Stimulated activated CD8-positive, alpha-beta memory T cell treated with anti-CD3 and anti-CD28 coated beads, Interleukin-7, amount 100 ng/mL, for 4 hours (primary cell): Measurements from ENCODE around the gene FILIP1.

Experiments
- DNase-seq, 2 donors: peaks; one replicate each; pipeline ENCODE4 v3.0.0-alpha.2; 2020; ENCODE audit warnings: low read depth in 2 of 2

The FILIP1 gene

DNA sequence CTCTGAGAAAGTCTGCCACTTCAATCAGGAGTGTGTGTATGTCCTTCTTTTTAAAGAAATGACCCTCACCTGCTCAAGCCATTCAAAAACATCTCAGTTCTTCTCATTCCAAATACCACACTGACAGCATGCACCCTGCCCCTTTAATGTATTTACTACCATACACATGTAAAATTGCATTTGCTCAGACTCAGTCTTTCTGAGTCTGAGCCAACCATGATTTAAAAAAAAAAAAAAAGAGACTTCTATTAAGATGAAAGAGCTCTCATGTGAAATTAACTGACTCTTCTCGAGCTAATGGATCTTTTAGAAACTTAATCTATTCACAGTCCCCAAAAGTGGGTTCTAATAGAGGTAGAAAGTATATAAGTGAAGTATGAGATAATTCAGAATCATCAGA, 1.4 kb upstream of the FILIP1 start:
- no peak for DNase-seq

DNA sequence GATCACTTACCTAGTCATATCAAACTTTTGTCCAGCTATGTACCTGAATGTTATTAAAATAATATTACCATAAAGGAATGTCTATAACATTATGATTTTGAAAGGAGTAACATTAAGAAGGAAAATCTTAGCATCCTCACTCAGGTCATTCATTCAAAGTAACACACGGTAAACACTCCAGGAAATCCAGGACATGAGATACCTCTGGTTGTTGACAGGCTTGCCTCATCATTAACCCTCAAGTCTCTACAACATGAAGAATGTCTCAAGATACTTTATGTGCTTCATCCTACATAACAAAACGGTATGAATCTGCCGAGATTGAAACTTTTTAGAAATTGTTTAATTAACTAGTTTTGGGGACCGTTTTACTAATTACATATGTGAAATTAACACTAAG, 690 bp upstream of the FILIP1 start:
- DNase-seq, result no peak

DNA sequence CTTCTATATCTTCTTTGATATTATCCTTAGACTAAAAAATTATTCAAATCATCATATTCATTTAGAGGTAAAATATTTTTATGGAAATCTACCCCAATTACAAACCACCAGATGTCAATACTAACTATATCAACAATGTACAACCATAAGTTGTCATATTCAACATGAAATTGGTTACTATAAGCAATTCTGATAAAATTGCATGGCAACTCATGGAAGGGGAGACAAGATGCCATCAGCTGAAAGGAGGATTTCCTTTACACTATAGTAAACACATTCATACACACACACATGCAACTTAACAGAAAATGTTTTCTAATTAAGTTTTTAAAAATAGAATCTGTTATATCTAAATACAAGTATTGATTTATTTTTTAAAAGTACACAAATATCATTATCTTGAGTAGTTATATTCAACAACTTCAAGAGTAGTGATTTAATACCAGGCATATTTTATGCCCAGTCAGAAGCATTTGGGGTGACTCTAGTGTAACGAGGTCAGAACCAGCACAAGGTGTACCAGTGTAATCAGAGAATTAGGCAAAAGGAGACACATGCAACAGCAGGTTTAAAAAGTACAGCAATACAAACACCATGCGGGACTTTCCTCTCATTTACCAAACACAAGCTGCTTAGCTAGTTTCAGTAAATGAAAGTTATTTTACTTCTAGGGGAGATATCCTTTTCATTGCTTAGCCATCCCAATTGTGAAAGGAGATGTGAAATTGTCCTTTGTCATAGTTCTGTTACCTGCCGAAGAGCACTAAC, 1.0 kb downstream of the FILIP1 start:
- DNase-seq, result no peak

DNA sequence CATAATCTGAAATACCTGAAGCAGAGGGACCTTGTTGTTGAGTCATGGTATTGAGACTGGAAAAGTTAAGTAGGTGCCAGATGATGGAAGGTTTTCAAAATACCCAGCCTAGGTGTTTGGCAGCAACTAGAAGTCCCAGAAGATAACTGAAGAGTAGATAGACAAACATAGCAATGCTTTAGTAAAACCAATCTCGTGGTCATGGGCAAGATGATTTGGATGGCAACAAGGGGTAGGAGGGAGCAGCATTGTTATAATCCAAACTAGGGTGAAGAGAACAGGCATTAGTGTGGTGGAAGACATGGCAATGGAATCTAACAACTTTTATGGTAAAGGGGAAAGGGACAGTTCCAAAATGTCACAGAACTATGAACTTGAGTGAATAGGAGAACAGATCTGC, 2.3 kb downstream of the FILIP1 start:
- DNase-seq, result no peak

DNA sequence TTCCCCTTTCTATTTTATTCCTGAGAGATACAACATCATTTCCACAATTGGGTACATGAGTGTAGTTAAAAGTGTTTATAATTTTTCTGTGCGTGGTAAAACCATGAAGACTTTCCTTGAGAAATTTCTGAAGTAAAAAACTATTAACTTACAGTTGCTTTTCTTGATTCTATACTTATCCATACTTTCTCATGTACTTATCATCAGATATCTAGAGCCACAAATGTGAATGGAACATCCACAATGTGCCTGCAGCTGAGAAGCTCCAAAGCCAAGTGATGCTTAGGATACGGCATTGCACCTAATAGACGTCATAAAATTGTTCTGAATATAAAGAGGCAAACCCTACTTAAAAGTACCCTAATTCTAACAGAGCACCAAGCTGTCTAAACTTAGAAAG, 2.9 kb downstream of the FILIP1 start:
- no peak for DNase-seq

DNA sequence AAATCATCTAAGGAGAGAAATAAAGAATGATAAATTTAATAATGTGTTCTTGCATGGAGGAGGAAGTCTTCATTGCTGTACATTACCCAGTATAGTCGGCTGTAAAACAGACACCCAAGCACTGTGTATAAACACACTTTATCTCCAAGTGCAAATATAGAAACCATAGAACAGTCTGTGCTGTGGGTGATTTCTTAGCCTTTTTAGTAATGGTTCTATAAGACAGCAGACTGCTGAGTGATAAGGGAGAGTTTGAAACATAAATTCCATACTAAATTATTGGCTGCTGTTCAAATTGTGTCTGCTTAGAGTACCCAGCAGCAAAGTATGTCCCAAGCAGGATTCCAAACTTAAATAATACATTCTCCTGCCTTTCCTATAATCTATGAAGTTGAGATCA, 4.6 kb downstream of the FILIP1 start:
- DNase-seq, result no peak

DNA sequence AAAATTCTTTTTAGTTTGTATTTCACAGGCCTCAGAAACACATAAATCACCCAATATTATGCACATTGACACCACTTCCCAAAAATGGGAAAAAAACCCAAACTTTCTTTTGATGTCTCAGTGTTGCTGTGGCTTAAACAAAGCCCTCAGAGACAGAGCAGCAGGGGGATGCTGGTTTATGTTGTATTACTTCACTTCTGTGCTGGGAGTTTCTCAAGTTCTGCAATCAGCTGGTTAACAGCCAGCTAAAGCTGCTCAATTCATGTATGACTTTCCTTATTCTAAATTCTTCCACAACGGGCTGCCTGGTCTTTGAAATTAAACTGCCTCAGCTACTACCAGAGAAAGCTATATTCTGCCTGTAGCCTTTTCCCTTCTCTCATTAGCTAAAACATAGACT, 5.6 kb downstream of the FILIP1 start:
- no peak for DNase-seq

DNA sequence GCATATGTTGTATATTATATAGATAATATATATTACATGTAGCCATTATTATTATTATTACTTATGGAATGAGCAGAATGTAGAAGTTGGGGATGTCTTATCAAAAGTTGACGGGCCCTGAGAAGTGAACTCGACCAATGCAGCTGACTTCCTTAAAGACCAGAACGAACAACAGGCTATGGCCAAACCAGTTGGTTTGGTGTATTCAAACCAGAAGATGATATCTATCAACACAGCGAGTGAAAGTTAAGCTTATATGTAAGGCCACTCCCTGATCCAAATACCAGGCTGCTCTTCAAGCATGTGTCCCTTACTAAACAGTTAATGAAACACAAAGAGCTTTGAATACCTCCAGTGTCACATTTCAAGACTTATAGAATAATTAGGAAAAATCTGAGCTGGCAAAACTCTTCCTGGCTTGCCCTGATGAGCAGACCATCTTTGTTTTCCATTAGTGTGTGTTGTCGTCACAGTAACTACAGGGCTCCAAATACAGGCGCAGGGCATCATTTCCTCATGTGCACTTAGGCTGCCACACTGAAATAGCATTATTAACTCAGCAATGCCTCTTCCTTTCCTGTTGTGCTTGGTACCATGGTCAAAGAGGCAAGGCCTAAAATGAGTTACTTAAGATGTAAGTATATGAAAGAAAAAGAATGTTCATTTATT, 6.6 kb downstream of the FILIP1 start:
- no peak for DNase-seq

DNA sequence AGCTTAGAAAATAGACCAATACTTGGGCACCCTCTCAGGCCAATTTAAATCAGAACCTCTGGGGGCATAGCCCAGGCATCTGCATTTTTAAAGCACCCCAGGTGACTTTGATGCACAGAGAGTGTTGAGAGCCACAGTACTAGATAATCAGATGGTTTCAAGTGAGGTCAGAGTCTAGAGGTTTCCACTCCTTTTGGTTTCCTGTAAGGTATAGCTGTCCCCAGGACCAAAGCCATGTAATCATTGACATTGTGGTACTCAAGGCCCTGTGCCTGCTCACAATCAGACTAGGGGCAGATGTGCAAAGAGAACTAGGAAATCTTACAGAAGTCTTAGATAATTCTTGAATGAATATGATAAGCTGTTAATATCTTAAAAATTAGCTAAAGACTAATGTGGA, 9.1 kb downstream of the FILIP1 start:
- DNase-seq, result no peak

DNA sequence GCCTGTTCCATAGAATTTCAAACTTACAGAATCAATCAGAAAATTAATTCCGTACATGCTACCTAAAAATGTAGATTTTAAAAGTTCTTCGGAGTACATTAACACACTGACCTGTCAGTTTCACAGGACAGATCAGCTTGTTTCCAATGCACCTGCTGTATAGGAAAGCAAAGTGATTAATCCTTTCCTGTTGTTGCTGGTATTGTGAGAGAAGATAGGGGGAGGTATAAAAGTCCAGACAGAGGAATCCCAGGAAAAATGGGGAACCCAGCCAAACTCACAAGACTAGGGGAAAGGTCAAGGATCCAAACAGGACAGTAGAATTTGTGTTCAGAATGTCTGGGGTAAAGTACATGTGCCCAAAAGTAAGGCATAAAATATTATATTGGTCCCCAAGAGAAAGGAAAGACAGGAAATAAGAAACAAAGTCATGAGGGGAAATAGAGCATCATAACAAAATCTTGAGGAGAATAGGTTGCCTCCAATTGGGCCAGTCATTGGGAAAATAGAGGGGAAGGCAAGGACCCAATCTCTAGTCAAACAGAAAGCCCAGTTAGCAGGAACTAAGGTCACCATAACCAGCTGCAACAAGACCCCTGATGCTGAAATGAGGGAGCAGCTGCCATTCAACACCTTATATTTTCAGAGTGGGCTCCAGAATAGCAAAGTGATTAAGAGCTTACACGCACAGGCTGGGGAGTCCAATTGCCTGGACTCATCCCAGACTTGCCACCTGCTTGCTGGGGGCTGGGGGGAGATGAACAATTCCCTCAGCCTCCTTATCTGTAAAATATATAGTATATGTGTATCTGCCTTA, 10.3 kb downstream of the FILIP1 start:
- no peak for DNase-seq

DNA sequence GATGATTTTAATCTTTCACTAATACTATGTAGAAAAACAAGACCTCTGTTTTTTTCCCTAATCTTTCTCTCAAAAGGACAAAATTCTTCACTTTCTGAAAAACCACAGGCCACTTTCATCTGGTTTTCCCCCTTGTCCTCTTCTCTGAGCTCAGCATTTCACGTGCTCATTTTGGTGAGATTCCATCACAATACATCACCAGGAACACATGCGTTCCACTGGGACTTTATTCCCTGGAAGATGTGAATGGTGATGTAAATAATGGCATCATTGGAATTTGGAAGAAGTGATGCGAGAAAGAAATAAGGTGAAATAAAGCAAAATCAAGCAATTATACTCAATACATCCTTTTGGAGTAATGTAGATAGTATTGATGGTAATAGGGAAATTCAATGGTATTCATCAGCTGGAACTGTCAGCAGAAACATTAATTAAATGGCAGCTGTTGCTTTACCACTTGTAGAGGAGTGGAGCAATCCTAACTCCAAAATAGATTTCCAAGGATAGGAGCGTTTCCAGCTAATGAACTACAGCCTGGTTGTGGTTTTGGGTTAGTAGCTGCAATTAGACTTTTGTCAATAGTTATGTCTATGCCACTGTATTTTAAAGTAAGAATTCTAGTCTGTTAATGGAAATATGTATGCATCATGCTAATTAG, 11.5 kb downstream of the FILIP1 start:
- no peak for DNase-seq

DNA sequence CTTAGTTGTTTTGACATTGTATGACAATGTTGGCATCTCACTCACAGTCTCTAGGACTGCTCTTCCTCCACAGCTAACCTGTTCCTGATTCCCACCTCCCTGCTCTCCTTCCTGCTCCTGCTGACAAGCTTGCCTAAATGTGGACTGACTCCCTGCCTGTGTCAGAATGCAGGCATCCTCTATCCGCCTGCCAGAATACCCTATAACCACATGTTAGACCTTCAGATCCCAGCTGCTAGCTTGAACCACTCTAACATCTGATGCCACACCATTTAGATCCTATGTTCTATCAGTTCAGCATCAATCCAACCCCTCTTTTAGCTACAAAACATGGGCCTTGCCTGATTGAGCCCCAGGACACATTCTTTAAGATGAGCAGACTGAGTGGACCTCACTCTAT, 12.2 kb downstream of the FILIP1 start:
- DNase-seq, result no peak

DNA sequence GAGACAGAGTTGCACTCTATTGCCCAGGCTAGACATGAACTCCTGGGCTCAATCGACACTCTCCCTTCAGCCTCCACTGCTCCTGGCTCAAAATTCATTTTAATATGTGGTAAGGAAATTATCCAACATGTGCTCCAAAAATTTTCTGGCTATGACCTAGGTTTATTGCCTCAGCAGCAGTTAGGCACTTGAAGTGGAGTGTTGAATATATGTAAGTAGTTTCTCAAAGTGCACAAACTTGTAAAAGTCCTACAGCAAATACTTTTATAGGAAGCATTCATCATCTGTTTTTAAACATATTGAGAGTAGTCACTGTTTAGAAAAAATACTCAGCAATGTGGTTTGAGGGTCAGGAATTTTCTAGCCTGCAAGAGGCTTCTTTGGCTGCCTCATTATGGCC, 13.2 kb downstream of the FILIP1 start:
- DNase-seq, result no peak

DNA sequence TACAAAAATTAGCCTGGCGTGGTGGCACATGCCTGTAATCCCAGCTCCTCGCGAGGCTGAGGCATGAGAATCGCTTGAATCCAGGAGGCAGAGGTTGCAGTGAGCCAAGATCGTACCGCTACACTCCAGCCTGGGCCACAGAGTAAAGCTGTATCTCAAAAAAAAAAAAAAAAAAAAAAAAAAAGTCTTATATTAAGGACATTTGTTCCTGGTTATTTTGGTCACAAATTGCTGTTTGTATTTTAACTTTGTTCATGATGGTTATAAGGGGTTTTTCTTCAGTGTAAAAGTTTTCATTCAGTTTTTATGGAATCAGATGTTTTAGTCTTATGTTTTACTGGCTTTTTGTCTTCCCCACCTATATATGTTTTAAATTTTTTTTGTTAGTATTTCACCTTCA, 13.9 kb downstream of the FILIP1 start:
- DNase-seq, result no peak

DNA sequence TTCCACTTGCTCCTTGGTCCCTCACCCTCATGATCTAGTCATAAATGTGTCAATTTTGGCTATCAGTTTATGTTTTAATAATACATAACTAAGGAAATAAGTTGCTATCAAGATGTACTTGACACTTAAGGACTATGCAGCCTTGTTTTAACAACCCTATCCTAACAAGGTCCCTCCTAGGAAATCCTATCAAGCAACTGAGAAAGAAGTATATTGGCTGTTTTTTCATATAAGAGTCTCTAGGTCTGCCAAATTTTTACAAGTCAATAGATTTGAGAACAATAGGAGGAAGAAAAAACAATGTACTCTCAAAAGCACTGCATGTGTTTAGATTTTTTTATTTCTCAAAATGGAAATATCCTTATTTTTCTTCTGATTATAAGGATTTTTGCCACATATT, 14.7 kb downstream of the FILIP1 start:
- DNase-seq, result no peak

DNA sequence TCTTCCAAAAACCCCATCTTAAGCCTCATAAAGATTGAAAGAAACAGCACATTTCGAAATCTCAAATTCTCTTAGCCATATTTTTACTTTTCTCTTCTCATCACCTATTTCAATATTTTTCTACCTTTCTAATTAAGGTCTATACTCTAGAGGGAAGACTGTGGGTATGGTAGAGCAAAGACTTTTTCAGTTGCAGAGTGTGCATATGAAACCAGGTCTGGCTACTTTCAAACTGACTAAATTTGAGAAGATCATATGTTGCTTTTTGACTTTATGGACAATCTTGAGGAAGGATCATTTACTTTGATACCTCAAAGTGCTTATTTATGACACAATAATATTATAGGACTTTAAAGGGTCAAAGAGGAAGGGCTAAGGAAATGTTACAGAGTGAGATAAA, 20.7 kb downstream of the FILIP1 start:
- DNase-seq, result no peak

DNA sequence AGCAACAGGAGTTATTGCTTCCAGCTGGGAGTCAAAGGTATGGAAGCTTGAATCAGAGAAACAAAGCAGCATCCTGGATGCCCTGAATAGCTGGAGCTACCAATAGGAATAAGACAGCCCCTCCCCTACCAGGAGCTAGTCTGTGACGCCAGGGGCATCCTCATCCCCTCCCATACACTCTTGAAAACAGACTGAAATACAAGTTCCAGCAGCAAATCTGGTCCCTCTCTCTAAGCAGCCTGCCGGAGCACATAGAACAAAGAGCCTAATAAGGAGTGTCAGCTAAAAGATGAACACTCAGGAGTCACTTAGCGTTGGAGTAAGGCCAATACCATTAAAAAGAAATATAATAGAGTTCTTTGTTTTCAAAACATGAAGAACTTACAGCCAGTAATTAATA, 25.6 kb downstream of the FILIP1 start:
- DNase-seq, result no peak

DNA sequence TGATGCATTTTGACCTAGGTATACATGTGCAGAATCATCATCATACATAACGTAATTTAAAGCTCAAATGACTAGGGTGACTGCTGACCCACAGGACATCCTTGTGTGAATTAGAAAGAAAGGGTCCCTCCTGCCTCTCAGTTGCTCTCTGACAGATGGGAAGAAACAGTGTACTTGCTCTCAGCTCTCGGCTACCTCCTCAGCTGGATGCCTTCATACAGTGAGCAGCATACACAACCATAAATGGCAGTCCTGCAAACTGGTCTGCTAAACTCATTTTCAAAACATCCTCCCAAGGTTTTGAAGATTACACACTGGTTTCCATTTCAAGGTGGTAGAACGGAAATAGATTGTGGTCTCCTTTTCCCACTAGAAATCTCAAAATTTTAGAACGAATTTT, 26.3 kb downstream of the FILIP1 start:
- DNase-seq, result no peak

DNA sequence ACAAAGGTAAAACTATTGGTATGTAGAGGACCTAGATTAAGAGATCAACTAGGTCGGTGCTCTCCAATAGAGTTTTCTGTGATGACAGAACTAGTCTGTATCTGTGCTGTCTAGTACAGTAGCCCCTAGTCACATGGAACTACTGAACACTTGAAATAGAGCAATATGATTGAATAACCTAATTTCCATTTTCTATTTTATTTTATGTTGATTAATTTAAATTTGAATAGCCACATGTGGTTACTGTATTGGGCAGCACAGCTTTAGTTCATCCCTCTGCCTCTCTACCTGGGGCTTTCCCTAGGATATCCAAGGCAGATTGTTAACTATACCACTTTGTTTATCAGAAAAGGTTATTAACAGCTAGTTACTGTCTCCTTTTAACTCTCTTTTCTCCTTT, 27.0 kb downstream of the FILIP1 start:
- no peak for DNase-seq

DNA sequence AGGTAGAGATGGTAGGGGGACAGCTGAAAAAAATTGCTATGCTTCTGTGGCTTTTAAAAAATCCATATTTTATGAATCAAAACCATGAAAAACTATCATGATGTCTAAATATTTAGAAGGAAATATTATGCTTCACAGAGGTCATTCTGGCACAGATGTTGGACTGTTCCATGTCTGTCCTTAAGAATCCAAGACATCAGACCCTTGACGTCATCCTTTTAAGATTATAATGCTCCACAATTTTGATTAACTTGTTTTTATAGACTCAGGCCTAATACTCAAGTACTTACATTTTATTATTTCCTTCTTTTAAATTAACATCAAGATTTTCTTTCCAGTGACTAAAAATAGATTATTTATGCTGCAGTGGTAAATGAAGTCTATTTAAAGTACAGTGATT, 29.7 kb downstream of the FILIP1 start:
- no peak for DNase-seq

DNA sequence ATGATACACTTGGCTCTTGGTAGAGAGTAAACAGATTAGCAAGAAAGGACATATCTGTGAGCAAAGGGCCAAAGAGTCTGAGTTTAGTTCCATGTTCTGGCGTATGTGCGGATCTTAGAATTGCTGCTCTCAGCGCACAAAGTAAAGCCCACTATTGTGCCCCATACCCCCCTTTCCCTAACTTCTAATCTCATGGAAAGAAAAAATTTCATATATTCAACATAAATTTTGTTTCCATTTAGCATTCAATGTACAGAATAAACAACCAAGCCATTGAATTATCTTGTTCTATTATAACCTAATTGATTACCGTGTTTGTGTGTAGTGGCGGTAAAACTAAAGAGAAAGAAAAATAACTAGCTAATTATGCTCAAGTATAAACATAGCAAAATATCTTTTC, 30.5 kb downstream of the FILIP1 start:
- no peak for DNase-seq

DNA sequence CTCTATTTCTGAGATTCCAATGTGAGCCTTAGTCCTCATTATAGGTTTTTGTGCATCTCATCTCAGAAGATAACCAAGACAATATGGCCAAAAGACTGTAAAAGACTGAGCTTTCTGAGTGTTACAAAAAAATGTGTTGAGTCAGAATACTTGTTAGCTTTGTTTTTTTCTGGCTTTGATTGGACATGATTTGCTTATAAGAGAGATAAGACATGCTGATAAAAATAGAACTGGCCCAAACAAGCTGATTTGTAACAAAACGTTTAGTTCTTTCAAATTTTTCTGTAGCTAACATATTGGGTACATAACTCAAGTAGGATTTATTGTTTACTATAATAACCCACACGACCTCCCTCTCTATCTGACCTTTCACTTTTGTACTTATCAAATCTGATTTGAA, 32.9 kb downstream of the FILIP1 start:
- DNase-seq, result no peak
